Activated CD4-positive, alpha-beta T cell treated with anti-CD3 and anti-CD28 coated beads for 36 hours (primary cell): ENCODE results near the gene C9orf78. TPM values are rescaled to one million over a fixed set of nuclear protein-coding genes. Genes with fewer than 3 reads are reported as not detected.

Experiments used
- ATAC-seq: fragments of 200-7000 bp; cut with Tn5 transposase; one replicate; pipeline ENCODE4 v1.10.0; 2021; ENCODE audit warnings: mild to moderate bottlenecking, moderate library complexity
- CTCF ChIA-PET: fragments of 350-600 bp; sonication (Branson Sonifier 250); formaldehyde crosslinking; loops from one replicate; lab custom pipeline; 2021; ENCODE audit warnings: antibody characterized with exemption; lab: Charles Lee
- POLR2A ChIA-PET: fragments of 350-600 bp; sonication (Branson Sonifier 250); formaldehyde crosslinking; loops from one replicate; lab custom pipeline; 2021; ENCODE audit warnings: antibody characterized with exemption, inconsistent platforms; lab: Charles Lee
- DNase-seq: peaks from one replicate; pipeline ENCODE4 v3.0.0-alpha.2; 2020
- H3K27ac Mint-ChIP-seq: one replicate; pipeline ENCODE4 v1.8.0; 2021; ENCODE audit warnings: mixed read lengths
- H3K27me3 Mint-ChIP-seq: one replicate; pipeline ENCODE4 v1.8.0; 2021; ENCODE audit warnings: mixed read lengths
- H3K36me3 Mint-ChIP-seq: one replicate; pipeline ENCODE4 v1.8.0; 2021; ENCODE audit warnings: low read depth, mixed read lengths
- H3K4me1 Mint-ChIP-seq: one replicate; pipeline ENCODE4 v1.8.0; 2021; ENCODE audit warnings: mixed read lengths
- H3K4me3 Mint-ChIP-seq: one replicate; pipeline ENCODE4 v1.8.0; 2021; ENCODE audit warnings: mild to moderate bottlenecking, moderate library complexity, mixed read lengths
- H3K9me3 Mint-ChIP-seq: one replicate; pipeline ENCODE4 v1.8.0; 2021; ENCODE audit warnings: low read depth, mixed read lengths
- intact Hi-C, 2 experiments: fragments of 100-400 bp; cut with DNase I in 1 of 2; cut with micrococcal nuclease in 1 of 2; formaldehyde crosslinking; loops; one replicate each; pipeline versions ENCODE4 v1.14.2 to v1.15.1; 2022 to 2024; cut with DNase I, micrococcal nuclease
- total RNA-seq, 2 experiments: library from RNA; stranded (reverse); gene quantifications; one replicate each; pipeline ENCODE4 v1.2.3, GENCODE V29; 2021

The C9orf78 gene
- total RNA-seq, 2 experiments from 2014 or later, result 42.8 to 59.8 TPM

GRCh38 chr9:129857207-129857606 lies 22.1 kb upstream of the C9orf78 start:
- DNase-seq (no peak), ATAC-seq (no peak)
- H3K4me1 Mint-ChIP-seq, result peaks cover 62% of the 10 kb centered on the region
- intact Hi-C loops, result no loop called here
- POLR2A ChIA-PET, result no interaction called here
- no peaks in the 10 kb centered on the region for H3K9me3 Mint-ChIP-seq
- CTCF ChIA-PET, result no interaction called here
- peaks cover 55% of the 10 kb centered on the region for H3K36me3 Mint-ChIP-seq
- no peaks in the 10 kb centered on the region for H3K27me3 Mint-ChIP-seq
- no peak overlapping the region for H3K4me3 Mint-ChIP-seq
- H3K27ac Mint-ChIP-seq, result peak overlapping the region; percentile 55

GRCh38 chr9:129854588-129855110 lies 19.6 kb upstream of the C9orf78 start:
- ATAC-seq, result no peak
- H3K9me3 Mint-ChIP-seq, result no peaks in the 10 kb centered on the region
- H3K4me1 Mint-ChIP-seq, result peaks cover 50% of the 10 kb centered on the region
- ChIA-PET CTCF (interaction anchor here (0.9 kb wide), 1 partner anchor 10 kb away, joined by 4 read pairs; no protein-coding TSS in a partner anchor), POLR2A (no interaction called here)
- intact Hi-C loops, result loop anchor here in 1 of 2 experiments (1.0 kb wide), 1 partner anchor 14 kb away; no protein-coding TSS in a partner anchor
- peak overlapping the region; percentile 82 for H3K27ac Mint-ChIP-seq
- H3K36me3 Mint-ChIP-seq, result peaks cover 55% of the 10 kb centered on the region
- no peak overlapping the region for H3K4me3 Mint-ChIP-seq
- DNase-seq, result no peak
- H3K27me3 Mint-ChIP-seq, result no peaks in the 10 kb centered on the region

- ChIA-PET CTCF (interaction anchor here (0.6 to 0.7 kb wide), 2 partner anchors 67 to 72 kb away, joined by 3 to 4 read pairs; no protein-coding TSS in a partner anchor), POLR2A (no interaction called here)
- H3K4me1 Mint-ChIP-seq, result peaks cover 49% of the 10 kb centered on the region
- H3K27me3 Mint-ChIP-seq, result no peaks in the 10 kb centered on the region
- ATAC-seq, result no peak
- H3K27ac Mint-ChIP-seq, result peak overlapping the region; percentile 82
- no peak overlapping the region for H3K4me3 Mint-ChIP-seq
- no peak for DNase-seq
- intact Hi-C loops, result loop anchor here in 1 of 2 experiments (1.0 kb wide), 1 partner anchor 13 kb away; no protein-coding TSS in a partner anchor
- H3K36me3 Mint-ChIP-seq, result peaks cover 54% of the 10 kb centered on the region
- H3K9me3 Mint-ChIP-seq, result no peaks in the 10 kb centered on the region
Measured at GRCh38 chr9:129853614-129854013, 18.5 kb upstream of the C9orf78 start.

GRCh38 chr9:129852579-129852978 lies 17.5 kb upstream of the C9orf78 start:
- intact Hi-C loops, result no loop called here
- POLR2A ChIA-PET, result no interaction called here
- ATAC-seq (no peak), DNase-seq (no peak)
- Mint-ChIP-seq H3K36me3 (peaks cover 46% of the 10 kb centered on the region), H3K27me3 (no peaks in the 10 kb centered on the region), H3K27ac (no peak overlapping the region), H3K9me3 (no peaks in the 10 kb centered on the region), H3K4me3 (no peak overlapping the region), H3K4me1 (peaks cover 47% of the 10 kb centered on the region)
- CTCF ChIA-PET, result interaction anchor here (0.9 kb wide), 2 partner anchors 9 to 67 kb away, joined by 3 read pairs; no protein-coding TSS in a partner anchor

- peaks cover 42% of the 10 kb centered on the region for H3K4me1 Mint-ChIP-seq
- POLR2A ChIA-PET, result no interaction called here
- H3K36me3 Mint-ChIP-seq, result peaks cover 44% of the 10 kb centered on the region
Measured at GRCh38 chr9:129851821-129852220, 16.7 kb upstream of the C9orf78 start.

DNA sequence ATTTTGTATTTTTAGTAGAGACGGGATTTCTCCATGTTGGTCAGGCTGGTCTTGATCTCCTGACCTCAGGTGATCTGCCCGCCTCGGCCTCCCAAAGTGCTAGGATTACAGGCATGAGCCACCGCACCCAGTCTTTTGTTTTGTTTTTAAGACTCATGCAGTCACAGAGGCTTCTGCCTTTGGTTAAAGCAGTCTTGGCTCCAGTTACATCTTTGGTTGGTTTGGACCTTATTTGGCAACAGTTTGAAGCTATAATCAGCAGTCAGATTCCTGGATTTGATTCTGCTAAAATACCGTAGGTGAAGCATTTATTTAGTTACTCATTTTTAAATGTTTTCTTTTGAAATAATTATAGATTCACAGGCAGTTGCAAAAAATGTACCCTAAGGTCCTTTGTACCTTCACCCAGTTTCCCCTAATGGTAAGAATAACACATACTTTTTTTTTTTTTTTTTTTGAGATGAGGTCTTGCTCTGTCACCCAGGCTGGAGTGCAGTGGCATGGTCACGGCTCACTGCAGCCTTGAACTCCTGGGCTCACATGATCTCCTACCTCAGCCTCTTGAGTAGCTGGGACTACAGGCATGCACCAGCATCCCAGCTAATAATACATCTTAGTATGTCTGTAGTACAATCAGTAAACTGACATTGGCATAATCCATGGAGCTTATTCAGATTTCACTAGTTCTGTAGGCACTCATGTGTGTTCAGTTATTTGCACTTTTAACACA lies 15.9 kb upstream of the C9orf78 start:
- Mint-ChIP-seq H3K36me3 (peaks cover 41% of the 10 kb centered on the region), H3K27me3 (no peaks in the 10 kb centered on the region), H3K27ac (no peak overlapping the region), H3K4me1 (peaks cover 35% of the 10 kb centered on the region), H3K4me3 (no peak overlapping the region), H3K9me3 (no peaks in the 10 kb centered on the region)
- ATAC-seq, result no peak
- DNase-seq, result no peak
- intact Hi-C loops, result no loop called here
- POLR2A ChIA-PET, result no interaction called here
- CTCF ChIA-PET, result interaction anchor here (0.6 kb wide), 2 partner anchors 30 to 234 kb away, joined by 3 to 4 read pairs; no protein-coding TSS in a partner anchor

More at GRCh38 chr9:129851821-129852220, 16.7 kb upstream of the C9orf78 start:
- CTCF ChIA-PET, result interaction anchor here (0.6 to 0.9 kb wide), 4 partner anchors 8 to 233 kb away, joined by 3 to 4 read pairs (median 3); no protein-coding TSS in a partner anchor
- H3K27ac Mint-ChIP-seq, result no peak overlapping the region
- ATAC-seq (no peak), DNase-seq (no peak)
- H3K9me3 Mint-ChIP-seq, result no peaks in the 10 kb centered on the region
- H3K4me3 Mint-ChIP-seq, result no peak overlapping the region
- intact Hi-C loops, result no loop called here
- H3K27me3 Mint-ChIP-seq, result no peaks in the 10 kb centered on the region

- peaks cover 32% of the 10 kb centered on the region for H3K4me1 Mint-ChIP-seq
- H3K36me3 Mint-ChIP-seq, result peaks cover 31% of the 10 kb centered on the region
- POLR2A ChIA-PET, result interaction anchor here (1.4 kb wide), 1 partner anchor 13 kb away, joined by 5 read pairs; no protein-coding TSS in a partner anchor
- H3K9me3 Mint-ChIP-seq, result no peaks in the 10 kb centered on the region
- no peak overlapping the region for H3K27ac Mint-ChIP-seq
- intact Hi-C loops, result no loop called here
- DNase-seq (no peak), ATAC-seq (no peak)
- no peaks in the 10 kb centered on the region for H3K27me3 Mint-ChIP-seq
- CTCF ChIA-PET, result no interaction called here
- no peak overlapping the region for H3K4me3 Mint-ChIP-seq
Measured at GRCh38 chr9:129849901-129850300, 14.8 kb upstream of the C9orf78 start.

DNA sequence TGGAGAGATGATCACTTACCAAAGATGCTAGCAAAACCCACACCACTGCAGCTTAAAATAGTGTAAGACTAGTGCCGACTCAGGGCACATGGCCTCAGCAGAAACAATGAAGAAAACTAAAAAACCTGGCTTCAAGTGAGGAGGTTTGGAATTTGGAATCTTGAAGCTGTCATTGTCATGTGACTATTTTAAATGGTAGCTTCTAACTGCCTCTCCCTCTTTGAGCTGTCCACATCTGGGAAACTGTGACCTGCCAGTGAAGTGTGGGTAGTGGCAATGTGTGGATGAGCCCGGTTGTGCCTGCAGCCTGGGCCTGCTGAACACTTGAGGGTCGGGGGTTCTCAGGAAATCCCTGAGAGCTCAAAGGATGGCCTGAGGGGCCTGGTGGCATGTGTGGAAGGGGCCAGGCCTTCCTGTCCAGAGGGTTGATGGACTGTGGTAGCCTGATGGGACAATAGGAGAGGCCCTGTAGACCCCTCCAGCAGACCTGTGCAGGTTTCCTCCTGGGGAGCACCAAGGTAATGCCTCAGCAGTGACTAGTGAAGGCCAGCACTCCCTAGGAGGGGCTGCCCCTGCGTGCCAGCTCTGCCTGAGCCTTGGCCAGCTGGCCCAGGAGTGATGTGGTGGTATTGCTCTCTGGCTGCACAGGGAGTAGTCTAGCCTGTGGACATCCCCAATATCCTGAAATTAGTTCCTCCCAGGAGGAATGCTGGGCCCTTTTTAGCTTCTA lies 13.8 kb upstream of the C9orf78 start:
- Mint-ChIP-seq H3K4me3 (no peak overlapping the region), H3K9me3 (no peaks in the 10 kb centered on the region), H3K27me3 (no peaks in the 10 kb centered on the region), H3K36me3 (peaks cover 22% of the 10 kb centered on the region), H3K4me1 (peaks cover 25% of the 10 kb centered on the region), H3K27ac (no peak overlapping the region)
- DNase-seq (no peak), ATAC-seq (no peak)
- ChIA-PET POLR2A (interaction anchor here (0.6 to 1.4 kb wide), 3 partner anchors 12 to 114 kb away, joined by 3 to 5 read pairs (median 3); no protein-coding TSS in a partner anchor), CTCF (interaction anchor here (0.6 to 1.6 kb wide), 5 partner anchors 10 to 317 kb away, joined by 3 to 4 read pairs (median 4); no protein-coding TSS in a partner anchor)
- intact Hi-C loops, result no loop called here

- DNase-seq (no peak), ATAC-seq (no peak)
- ChIA-PET POLR2A (no interaction called here), CTCF (no interaction called here)
- Mint-ChIP-seq H3K4me1 (peaks cover 31% of the 10 kb centered on the region), H3K27ac (peak overlapping the region; percentile 73), H3K4me3 (no peak overlapping the region), H3K36me3 (peaks cover 7% of the 10 kb centered on the region), H3K9me3 (no peaks in the 10 kb centered on the region), H3K27me3 (no peaks in the 10 kb centered on the region)
- intact Hi-C loops, result no loop called here
Measured at GRCh38 chr9:129845373-129845772, 10.3 kb upstream of the C9orf78 start.

DNA sequence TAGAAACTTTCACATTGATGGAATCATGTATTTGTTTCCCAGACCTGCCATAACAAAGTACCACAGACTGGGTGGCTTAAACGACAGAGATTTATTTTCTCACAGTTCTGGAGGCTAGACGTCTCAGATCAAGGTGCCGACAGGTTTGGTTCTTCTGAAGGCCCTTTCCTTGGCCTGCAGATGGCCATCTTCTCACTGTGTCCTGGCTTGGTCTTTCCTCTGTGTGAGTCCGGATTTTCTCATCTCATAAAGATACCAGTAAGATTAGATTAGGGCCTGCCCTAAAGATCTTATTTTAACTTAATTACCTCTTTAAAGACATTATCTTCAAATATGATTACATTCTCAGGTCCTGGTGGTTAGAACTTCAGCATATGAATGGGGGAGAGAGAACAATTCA lies 6.0 kb upstream of the C9orf78 start:
- H3K9me3 Mint-ChIP-seq, result no peaks in the 10 kb centered on the region
- peak overlapping the region; percentile 42 for H3K27ac Mint-ChIP-seq
- H3K27me3 Mint-ChIP-seq, result no peaks in the 10 kb centered on the region
- intact Hi-C loops, result no loop called here
- no peak overlapping the region for H3K4me3 Mint-ChIP-seq
- CTCF ChIA-PET, result no interaction called here
- ATAC-seq (no peak), DNase-seq (no peak)
- H3K36me3 Mint-ChIP-seq, result peaks cover 9% of the 10 kb centered on the region
- peaks cover 68% of the 10 kb centered on the region for H3K4me1 Mint-ChIP-seq
- POLR2A ChIA-PET, result no interaction called here

- no peaks in the 10 kb centered on the region for H3K9me3 Mint-ChIP-seq
- no peaks in the 10 kb centered on the region for H3K27me3 Mint-ChIP-seq
- no peak for ATAC-seq
- peak overlapping the region; percentile 93 for H3K27ac Mint-ChIP-seq
- peak; percentile 25 for DNase-seq
- peaks cover 62% of the 10 kb centered on the region for H3K4me1 Mint-ChIP-seq
- peaks cover 13% of the 10 kb centered on the region for H3K36me3 Mint-ChIP-seq
- intact Hi-C loops, result loop anchor here in 1 of 2 experiments (1.0 kb wide), 1 partner anchor 14 kb away; no protein-coding TSS in a partner anchor
- CTCF ChIA-PET, result interaction anchor here (0.7 kb wide), 2 partner anchors 61 to 216 kb away, joined by 3 read pairs; no protein-coding TSS in a partner anchor
- POLR2A ChIA-PET, result no interaction called here
- peak overlapping the region; percentile 55 for H3K4me3 Mint-ChIP-seq
Measured at GRCh38 chr9:129840034-129840433, 5.0 kb upstream of the C9orf78 start.
